22Rv1 (cell line): ENCODE data around the gene ZNF343.

ENCODE experiments used
- CTCF ChIP-seq: fragments of 450-650 bp; IDR thresholded peaks from 2 replicates; pipeline ENCODE4 v1.5.1; 2017; ENCODE audit warnings: mild to moderate bottlenecking
- ZFX ChIP-seq: fragments of 450-650 bp; IDR thresholded peaks from 2 replicates; pipeline ENCODE4 v1.6.1; 2017; ENCODE audit warnings: antibody characterized with exemption, borderline replicate concordance

- TF ChIP-seq CTCF (no peak), ZFX (no peak)
These were observed 57.3 kb downstream of the ZNF343 start for GRCh38 chr20:2451422-2451821.
